ENCODE measurements around the gene PLN.

The PLN gene

DNA sequence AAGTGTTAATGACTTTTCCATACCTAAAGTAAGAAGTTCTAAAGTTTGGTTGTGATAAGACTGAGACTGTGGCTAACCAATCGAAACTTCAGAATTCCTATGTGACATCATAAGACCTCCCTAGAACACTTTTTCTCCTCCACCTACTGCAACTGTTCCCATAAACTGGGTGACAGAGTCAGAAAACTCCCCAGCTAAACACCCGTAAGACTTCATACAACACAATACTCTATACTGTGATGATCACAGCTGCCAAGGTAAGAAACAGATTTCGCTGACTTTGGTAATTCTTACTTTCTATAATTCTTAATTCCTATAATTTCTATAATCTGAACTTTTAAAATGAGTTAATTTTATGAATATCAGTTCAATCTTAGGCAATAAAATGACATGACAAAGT, at the start of gene PLN:
PLN (plus strand) TSS at position 161 of the 400 bp plus-strand sequence. CDS start 10,626 bp downstream, outside the sequence.
- DNase-seq (ENCODE audit: low spot score), result no peak

DNA sequence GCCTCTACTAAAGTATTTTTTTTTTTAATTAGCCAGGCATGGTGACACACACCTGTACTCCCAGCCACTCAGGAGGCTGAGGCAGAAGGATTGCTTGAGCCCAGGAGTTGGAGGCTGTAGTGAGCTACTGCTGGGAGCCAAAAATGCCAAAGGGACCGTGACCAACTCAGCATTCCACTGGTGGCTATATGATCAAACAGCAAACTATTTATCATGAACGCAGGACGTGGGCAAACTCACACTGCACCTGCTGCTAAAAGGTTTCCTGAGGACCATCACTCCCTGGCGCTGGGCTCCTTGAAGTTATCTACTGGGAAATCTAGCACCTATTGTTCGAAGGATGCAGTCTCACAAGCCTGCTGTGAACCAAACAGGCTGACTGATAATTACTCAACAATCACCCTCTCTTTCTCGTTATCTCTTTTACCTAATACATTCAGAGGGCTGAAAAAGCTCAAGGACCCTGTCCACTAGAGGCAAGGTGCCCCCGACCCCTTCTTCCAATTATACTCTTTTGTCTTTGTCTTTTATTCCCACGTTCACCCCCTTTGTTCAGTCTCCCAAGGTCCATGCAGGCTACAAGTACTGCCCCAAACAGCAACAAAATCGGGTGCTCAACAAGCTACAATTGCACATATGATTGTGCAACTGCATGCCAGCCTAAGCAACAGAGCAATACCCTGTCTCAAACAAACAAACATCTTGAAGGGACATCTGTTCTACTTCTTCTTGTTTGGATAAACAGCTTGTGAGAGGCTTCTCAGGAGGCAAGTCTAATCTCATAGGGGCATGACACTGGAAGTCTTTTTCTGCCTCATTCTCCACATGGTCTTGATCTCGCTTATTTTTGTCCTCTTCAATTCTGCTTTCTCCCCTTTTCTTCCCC, 47.7 kb upstream of the PLN start:
- no peak for DNase-seq (ENCODE audit: low spot score)

DNA sequence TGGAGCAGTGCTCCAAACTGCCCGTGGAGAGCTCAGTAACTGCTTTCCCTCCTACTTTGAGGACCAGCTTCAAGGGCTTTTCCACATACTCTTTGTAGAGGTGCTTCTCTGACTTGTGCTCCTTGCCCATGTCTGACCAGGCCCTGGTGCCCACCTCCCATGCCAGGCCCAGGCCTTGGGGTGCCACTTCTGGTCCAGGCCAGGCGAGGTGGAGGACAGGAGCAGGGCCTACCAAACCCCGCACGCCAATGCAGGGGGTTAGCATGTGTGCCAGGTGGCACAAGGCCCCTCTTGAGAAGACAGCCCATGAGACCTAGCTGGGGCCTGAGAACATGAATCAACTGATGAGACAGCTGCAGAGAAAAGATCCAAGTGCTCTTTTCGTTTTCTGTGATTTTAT, 47.0 kb upstream of the PLN start:
- DNase-seq (ENCODE audit: low spot score), result no peak

DNA sequence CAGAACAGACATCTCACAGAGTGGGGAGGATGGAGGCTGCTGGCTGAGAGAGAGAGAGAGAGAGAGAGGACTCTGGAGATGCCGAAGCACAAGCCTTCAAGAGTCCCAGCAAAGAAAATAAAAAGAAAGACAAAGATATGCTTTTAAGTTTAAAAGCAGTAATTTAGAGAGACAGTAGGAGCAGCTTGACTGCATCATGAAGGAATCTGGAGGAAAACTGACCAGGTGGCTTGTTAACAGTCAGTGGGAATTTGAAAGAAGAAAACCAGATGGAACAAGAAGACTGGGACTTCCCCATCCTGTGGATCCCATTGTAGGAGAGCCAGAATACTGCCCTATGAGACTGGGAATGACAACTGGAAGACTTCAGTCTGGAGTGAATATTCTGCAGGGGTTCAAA, 46.3 kb upstream of the PLN start:
- no peak for DNase-seq (ENCODE audit: low spot score)

DNA sequence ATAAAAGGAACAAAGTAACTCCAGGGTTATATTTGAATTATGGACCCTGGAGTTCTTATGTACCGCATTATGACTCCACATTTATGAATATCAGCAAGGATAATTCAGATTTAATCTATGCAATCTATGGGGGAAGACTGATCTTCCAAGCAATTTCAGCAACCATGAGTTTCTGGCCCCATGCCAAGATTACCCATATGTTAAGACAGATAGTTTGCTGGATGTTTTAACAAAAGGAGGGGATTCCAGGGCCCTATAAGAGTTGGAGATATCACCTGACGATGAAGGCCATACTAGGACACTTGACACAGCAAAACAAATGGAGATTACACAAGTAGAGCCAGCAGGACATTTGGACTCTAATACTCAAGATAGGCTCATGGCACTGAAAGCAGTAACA, 45.9 kb upstream of the PLN start:
- DNase-seq (ENCODE audit: low spot score), result no peak

DNA sequence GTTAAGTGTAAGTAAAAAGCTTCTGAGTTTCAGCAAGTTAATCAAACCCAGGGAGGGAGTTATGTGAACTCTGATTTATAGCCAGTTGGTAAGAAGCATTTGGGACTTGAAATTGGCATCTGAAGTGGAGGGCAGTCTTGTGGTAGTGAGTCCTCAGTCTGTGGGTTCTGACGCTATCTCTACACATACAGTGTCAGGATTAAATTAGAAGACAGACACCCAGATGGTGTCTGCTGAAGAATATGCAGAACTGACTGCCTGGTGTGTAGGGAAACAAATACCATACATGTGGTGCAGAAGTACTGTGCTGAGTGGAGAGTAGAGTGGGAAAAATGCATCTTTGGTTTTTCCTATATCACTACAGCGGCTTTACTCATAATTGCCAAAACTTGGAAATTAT, 43.5 kb upstream of the PLN start:
- no peak for DNase-seq (ENCODE audit: low spot score)

DNA sequence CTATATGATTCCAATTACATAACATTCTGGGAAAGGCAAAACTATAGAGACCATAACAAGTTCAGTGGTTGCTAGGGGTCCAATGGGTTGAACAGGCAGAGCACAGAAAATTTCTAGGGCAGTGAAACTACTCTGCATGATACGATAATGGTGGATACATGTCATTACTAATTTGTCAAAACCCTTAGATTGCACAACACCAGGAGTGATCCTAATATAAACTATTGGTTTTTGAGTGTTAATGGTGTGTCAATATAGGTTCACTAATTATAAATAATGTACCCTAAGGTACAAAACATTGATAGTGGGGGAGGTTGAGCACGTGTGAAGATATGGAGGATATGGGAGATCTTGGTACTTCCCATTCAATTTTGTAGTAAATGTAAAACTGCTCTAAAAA, 42.4 kb upstream of the PLN start:
- no peak for DNase-seq (ENCODE audit: low spot score)

DNA sequence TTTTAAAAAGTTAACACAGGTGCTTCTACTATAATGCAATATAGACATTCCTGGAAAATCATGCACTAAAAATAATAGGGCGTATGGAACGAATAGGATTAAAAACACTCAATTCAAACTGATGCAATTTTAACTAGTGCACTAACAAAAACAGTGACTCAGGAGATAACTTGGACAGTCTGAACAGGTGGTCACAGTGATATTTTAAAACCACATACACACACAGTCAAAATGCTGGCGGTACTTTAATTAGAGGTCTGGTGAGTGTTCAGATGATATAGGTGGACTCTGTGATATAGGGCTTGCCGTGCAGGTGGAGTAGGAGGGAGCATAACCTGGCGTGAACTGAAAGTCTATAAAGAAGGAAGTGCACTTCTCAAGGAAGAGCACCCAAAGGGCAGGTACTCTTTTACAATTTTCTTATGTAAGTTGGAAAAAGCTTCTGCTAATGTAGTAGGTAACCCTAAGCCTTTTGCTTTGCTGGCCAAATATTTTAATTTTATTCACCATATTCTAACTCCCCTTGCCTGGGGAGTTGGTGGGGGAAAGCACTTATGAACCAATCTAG, 41.9 kb upstream of the PLN start:
- no peak for DNase-seq (ENCODE audit: low spot score)

DNA sequence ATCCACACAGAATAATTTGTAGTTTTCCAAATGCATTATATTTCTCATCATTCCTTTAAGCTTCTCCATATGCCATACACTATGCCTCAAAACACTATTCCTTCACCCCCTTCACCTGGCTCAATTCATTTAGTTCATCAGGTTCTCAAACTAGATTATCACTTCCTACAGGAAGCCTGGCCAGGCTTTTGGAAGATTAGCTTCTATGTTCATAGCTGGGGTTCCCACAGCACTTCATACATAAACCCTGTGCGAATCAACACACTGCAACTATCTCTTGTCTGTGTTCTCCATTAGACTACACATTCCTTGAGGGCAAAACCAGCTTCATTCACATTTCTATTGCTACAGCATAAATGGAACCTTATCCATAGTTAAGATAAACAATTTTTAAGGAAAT, 40.5 kb upstream of the PLN start:
- DNase-seq (ENCODE audit: low spot score), result no peak

DNA sequence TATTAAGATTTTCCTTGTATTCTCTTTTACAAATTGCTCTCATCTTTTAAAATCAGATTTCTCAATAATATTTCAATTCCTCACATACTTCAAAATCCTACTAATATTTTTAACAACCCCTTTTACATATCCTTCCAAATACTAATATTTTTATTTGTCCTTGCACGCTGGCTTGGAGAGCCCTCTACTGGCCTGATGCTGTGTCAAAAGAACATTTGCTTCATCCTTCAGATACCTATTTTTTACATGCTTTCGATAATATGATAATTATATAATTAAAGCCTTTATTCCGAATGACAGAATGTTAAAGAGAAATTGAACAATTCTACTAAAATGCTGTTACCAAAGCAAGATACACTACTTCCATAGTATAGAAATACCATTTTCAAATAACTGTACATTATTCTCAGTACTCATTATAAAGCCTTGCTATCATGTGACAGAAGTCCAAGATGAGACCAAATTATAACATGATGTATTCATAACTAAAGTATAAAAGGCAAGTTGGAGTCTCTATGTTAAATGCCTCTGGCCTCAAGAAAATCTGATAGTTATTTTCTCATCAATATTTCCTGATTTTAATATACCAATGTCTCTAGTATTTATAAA, 39.0 kb upstream of the PLN start:
- DNase-seq (ENCODE audit: low spot score), result no peak

DNA sequence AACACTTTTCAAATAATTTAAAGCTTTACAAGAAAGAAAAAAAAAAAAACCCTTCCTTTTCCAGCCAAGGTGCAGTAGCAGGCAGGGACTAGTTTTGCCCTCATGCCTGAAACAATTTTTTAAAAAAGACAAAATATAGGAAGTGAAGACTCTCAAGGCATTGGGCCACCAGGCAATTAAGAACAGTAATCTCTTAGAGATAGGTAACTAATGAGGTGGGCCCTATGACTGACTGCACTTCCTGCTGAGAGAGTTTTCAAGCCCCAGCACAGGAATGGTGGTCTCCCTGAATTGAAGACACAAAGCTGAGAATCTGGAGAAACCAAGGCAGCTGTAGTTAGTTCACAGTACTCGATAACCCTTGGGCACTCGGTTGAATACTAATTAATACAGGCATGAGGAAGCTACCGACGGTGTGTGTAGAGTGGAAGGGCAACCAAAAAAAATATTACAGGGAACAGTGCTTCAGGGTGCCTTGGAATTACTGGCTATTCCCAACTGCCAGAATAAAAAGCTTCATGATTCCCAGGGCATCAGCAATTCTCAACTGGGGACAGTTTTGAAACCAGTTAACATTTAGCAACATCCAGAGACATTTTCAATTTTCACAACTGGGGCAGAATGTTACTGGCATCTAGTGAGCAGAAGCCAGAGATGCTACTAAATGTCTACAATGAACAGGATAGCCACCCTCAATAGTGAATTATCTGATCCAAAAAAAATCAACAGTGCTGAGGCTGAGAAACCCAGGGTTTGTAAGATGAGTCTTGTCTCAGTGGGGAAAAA, 36.0 kb upstream of the PLN start:
- DNase-seq (ENCODE audit: low spot score), result no peak

DNA sequence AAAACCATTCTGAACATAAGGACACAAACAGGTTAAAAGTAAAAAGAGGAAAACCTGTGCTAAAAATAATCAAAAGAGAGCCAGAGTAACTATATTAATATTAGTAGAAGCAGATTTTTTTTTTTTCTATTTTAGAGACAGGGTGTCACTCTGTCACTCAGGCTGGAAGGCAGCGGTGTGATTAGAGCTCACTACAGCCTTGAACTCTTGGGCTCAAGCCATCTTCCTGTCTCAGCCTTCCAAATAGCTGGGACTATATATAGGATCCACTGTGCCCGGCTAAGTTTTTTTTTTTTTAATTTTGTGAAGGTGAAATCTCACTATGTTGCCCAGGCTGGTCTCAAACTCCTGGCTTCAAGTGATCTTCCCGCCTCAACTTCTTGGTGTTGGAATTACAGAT, 33.4 kb upstream of the PLN start:
- no peak for DNase-seq (ENCODE audit: low spot score)

DNA sequence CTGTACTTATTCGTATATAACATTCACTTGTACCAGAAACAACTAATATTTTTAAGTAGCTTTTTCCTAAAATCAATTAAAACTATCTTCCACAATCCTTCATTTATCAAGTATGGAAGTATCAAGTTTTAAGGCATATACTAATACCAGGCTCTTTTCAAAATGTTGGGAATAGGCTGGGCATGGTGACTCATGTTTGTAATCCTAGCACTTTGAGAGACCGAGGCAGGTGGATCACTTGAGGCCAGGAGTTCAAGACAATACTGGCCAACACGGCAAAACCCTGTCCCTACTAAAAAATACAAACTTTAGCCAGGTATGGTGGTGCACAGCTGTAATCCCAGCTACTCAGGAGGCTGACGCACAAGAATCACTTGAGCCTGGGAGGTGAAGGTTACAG, 25.7 kb upstream of the PLN start:
- no peak for DNase-seq (ENCODE audit: low spot score)

DNA sequence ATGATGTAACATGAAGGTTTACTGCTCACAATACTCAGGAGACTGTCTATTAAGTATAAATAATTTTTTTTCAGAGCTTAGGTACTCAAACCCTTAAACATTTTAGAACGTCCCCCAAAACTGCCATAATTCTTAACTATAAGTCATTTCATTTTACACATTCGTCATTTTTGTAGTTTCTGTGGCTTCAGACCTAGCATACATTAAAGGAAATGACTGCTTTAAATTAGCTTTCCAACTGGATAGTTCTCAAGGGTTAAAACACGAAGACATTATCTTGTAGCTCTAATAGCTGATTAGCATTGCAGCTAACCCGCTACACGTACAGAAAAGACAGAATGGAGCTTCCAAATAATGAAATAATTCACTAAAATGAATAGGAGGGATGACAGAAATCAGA, 24.9 kb upstream of the PLN start:
- DNase-seq (ENCODE audit: low spot score), result no peak

DNA sequence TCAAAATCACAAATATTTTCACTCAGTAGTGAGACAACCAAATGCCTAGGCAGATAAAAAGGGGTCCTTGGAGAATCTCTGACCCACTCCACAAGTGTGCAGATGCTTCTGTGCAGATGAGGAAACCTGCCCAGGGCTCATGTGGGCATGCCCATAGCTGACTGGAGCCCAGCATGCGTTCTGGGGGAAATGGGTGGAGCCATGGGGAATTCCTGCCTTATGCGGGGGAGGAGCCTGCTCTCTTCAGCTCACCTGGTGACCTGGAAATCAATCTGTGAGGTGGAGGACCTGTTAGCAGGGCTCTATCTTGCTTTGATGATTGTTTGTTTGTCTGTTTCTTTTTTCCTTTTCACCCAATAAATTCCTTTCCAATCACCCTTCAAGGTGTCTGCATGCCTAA, 23.4 kb upstream of the PLN start:
- no peak for DNase-seq (ENCODE audit: low spot score)

DNA sequence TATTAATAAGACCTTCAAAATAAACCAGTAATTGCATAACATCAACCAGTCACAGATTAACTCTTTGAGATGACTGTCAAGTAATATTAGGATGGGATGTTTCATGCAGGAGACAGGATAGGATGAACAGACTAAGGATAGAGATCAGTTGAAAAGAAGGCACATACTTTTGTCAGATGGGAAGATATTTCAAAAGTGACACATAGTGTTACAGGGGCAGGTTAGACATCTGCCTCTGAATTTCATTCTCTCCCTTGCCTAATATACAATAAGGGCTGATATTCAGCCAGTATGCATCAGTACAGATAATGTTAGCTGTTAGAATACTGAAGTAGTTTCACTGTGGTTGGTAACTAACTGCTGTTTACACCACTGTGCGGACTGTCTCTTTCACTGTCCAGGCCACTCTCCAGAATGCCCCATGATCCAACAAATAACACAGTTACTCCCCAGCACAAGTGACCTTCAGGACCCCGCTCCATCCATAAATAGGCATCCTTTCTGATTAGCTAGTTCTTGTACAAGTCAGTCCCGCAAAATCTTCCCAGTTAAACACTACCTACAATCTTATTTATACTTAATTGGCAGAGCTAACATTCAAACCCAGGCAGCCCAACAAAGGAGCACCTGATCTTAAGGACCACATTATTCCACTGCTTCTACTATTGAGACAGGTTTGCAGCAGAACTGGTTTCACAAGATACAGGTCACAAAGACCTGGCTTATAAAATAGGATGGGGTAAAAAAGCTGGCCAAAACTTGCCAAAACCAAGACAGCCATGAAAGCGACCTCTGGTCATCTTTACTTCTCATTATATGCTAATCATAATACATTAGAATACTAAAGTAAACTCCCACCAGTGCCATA, 21.9 kb upstream of the PLN start:
- DNase-seq (ENCODE audit: low spot score), result no peak

DNA sequence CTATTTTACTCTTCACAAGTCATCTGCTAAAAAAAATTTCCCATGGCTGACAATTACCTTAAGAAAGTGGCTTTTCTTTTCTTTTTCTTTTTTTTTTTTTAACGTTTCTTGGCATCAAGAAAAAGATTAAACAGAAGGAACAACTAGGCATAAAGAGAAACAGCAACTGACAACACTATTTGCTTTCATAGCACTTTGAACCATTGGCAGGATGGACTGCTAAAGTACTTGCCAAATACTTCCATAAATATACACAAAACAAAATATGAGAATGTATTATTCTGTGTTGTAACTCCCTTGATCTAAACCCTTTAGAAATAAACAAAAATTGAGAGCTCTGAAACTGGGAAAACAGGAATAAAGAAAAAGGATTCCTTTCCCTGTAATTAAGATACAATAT, 20.0 kb upstream of the PLN start:
- no peak for DNase-seq (ENCODE audit: low spot score)

DNA sequence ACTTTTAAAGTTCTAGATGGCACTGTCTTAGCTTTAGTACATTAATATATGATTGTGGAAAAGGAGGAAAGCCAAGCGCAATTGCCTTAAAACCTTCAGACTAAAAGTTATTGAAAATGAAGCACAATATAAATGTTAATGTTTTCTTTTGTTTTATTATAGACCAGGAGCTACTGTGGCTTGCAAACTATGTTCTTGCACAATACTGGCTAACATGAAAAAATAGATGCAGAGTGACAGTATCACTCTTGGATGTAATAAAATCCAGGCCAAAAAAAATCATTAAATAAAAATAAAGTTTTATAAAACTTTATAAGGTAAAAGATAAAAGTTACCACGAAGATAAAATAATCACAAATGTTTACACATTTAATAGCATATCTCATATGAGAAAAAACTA, 18.3 kb upstream of the PLN start:
- DNase-seq (ENCODE audit: low spot score), result no peak

DNA sequence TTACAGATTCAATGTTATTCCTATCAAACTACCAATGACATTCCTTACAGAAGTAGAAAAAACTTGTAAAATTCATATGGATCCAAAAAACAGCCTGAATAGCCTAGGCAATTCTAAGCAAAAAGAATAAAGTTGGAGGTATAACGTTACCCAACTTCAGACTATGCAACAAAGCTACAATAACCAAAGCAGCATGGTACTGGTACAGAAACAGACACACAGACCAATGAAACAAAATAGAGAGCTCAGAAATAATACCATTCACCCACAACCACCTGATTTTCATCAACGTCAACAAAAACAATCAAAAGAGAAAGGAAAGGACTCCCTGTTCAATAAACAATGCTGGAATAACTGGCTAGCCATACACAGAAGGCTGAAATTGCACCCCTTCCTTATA, 17.2 kb upstream of the PLN start:
- DNase-seq (ENCODE audit: low spot score), result no peak

DNA sequence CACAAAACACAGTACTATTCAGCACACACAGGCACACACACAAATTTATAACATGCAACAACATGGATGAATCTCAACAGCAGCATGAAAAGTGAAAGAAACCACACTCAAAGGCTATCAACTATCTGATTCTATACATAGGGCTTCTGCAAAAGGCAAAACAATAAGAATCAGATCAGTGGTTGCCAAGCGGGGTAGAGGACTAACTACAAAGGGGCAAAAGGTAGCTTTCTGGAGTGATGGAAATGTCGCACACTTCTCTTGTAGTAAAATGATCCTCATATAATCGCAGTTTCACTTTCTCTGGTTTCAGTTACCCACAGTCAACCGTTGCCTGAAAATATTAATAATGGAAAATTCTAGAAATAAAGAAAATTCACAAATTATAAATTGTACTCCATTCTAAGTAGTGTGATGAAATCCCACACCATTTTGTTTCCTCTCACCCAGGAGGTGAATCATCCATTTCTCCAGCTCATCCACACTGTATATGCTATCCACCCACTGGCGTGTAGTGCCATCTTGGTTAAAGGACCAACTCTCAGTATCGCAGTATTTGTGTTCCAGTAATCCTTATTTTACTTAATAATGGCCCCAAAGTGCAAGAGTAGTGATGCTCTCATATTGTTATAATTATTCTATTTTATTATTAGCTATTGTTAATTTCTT, 12.8 kb upstream of the PLN start:
- DNase-seq (ENCODE audit: low spot score), result no peak

DNA sequence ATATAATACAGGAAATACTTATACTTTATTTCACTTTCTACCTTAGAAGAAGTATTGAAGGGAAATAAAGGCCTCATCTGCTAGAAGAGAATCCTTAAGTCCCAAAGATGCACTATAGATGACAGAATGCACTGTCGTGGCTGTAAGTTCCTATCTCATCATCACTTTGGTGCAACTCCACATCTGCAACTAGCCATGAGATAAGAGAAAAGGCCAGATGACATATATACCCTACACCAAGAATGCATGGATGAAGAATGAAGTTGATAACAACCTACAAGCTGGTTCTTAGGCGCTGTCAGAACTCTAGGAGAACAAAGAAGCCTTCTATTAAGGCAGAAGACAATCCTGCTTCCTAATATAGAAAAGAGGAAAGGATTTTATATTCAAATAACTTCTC, 11.6 kb upstream of the PLN start:
- DNase-seq (ENCODE audit: low spot score), result no peak

Measured in LoVo (cell line).